Kidney (tissue), 14 donors: ENCODE data around the gene RUNX1. TPM values are rescaled to one million over a fixed set of nuclear protein-coding genes. Genes with fewer than 3 reads are reported as not detected.

Experiments used
- DNase-seq, 5 donors: peaks; one replicate each; pipeline ENCODE4 v3.0.0-alpha.2; 2013 to 2020
- FAIRE-seq: peaks from 2 replicates; lab custom pipeline; 2012; peaks lifted over from hg19 to GRCh38; lab: Jason Lieb, UNC
- H3K27ac ChIP-seq, 2 donors: one replicate each; pipeline ENCODE4 v1.7.0; 2013; ENCODE audit warnings: low read depth in 2 of 2, low read length in 2 of 2, inconsistent platforms in 1 of 2
- H3K27me3 ChIP-seq: one replicate; pipeline ENCODE4 v1.7.1; 2013; ENCODE audit warnings: low read length, inconsistent platforms; ENCODE audit not compliant: control insufficient read depth, insufficient read depth
- H3K36me3 ChIP-seq, 3 donors: one replicate each; pipeline versions ENCODE4 v1.7.0 to v1.7.1; 2013; ENCODE audit warnings: low read length in 3 of 3, control low read depth in 1 of 3, inconsistent platforms in 1 of 3; ENCODE audit not compliant: insufficient read depth in 3 of 3, control insufficient read depth in 2 of 3
- H3K4me1 ChIP-seq, 3 donors: one replicate each; pipeline versions ENCODE4 v1.7.0 to v1.7.1; 2013; ENCODE audit warnings: low read length in 3 of 3, inconsistent platforms in 1 of 3, low read depth in 1 of 3; ENCODE audit not compliant: control insufficient read depth in 2 of 3, insufficient read depth in 2 of 3
- H3K4me3 ChIP-seq, 3 donors: one replicate each; pipeline versions ENCODE4 v1.7.0 to v1.8.1; 2013; ENCODE audit warnings: low read length in 3 of 3, control low read depth in 1 of 3, inconsistent platforms in 1 of 3
- H3K9ac ChIP-seq, 3 donors: one replicate each; pipeline versions ENCODE4 v1.7.0 to v1.7.1; 2013; ENCODE audit warnings: low read length in 3 of 3, control low read depth in 1 of 3, inconsistent platforms in 1 of 3
- H3K9me3 ChIP-seq, 3 donors: one replicate each; pipeline versions ENCODE4 v1.7.0 to v1.7.1; 2013; ENCODE audit warnings: low read length in 3 of 3, control low read depth in 1 of 3, inconsistent platforms in 1 of 3; ENCODE audit not compliant: control insufficient read depth in 2 of 3, insufficient read depth in 1 of 3
- CTCF ChIP-seq: IDR thresholded peaks from 3 replicates; pipeline ENCODE4 v1.5.1; 2012; ENCODE audit warnings: mild to moderate bottlenecking, moderate library complexity, borderline replicate concordance; ENCODE audit not compliant: insufficient read depth; ENCODE audit errors: extremely low read depth
- intact Hi-C: fragments of 100-400 bp; cut with DNase I; formaldehyde crosslinking; loops from one replicate; pipeline ENCODE4 v1.11.1; 2022
- polyA plus RNA-seq: library from polyadenylated mRNA; stranded (reverse); fragments of 350-450 nt; fragmentation: Illumina TruSeq; extraction: RNeasy Lipid Tissue Mini Kit (QIAGEN cat#74804); gene quantifications from one replicate; pipeline ENCODE4 v1.2.3, GENCODE V29; 2014; ENCODE audit warnings: low read depth, low replicate concordance; ENCODE audit not compliant: insufficient read depth
- total RNA-seq: library from RNA; stranded (reverse); fragmentation: NEBNext Ultra II Directional; extraction: Animal tissue kit (Norgen Biotek cat#: 25700); gene quantifications from one replicate; pipeline ENCODE4 v1.2.1, GENCODE V29; 2021
- donor health status: control.
- donor health status: control.
- donor health status: control.
- donor health status: control.
- donor health status: control.
- donor health status: DM: yes; HTN: yes; CAD: no.
- donor health status: Normal renal cell carcinoma (clear cell type).

The RUNX1 gene
- total and polyA plus RNA-seq, 2 donors from 2014 or later: 1.3 to 58.0 TPM

- no peaks in the 10 kb centered on the region for H3K9me3 ChIP-seq
- H3K9ac ChIP-seq: no peak overlapping the region
- intact Hi-C loops: no loop called here
Observed at GRCh38 chr21:34822168-34822567, 226.9 kb downstream of the RUNX1 start.

GRCh38 chr21:34821717-34822116 lies 227.4 kb downstream of the RUNX1 start:
- Histone ChIP-seq H3K27ac (no peak overlapping the region), H3K9ac (no peak overlapping the region), H3K27me3 (no peaks in the 10 kb centered on the region), H3K9me3 (no peaks in the 10 kb centered on the region), H3K4me1 (no peaks in the 10 kb centered on the region), H3K4me3 (no peak overlapping the region), H3K36me3 (no peaks in the 10 kb centered on the region)
- intact Hi-C loops: no loop called here
- FAIRE-seq: no peak
- DNase-seq: no peak
- TF ChIP-seq CTCF: no peak

More at GRCh38 chr21:34822168-34822567, 226.9 kb downstream of the RUNX1 start:
- Histone ChIP-seq H3K36me3 (no peaks in the 10 kb centered on the region), H3K4me3 (no peak overlapping the region), H3K4me1 (no peaks in the 10 kb centered on the region), H3K27me3 (no peaks in the 10 kb centered on the region), H3K27ac (no peak overlapping the region)
- no peak for DNase-seq
- TF ChIP-seq CTCF: no peak
- FAIRE-seq: no peak

- DNase-seq (no peak), FAIRE-seq (no peak)
- Histone ChIP-seq H3K4me3 (no peak overlapping the region), H3K9ac (no peak overlapping the region), H3K36me3 (no peaks in the 10 kb centered on the region), H3K9me3 (no peaks in the 10 kb centered on the region), H3K27me3 (no peaks in the 10 kb centered on the region), H3K4me1 (no peaks in the 10 kb centered on the region), H3K27ac (no peak overlapping the region)
- intact Hi-C loops: no loop called here
- no peak for TF ChIP-seq CTCF
Observed at GRCh38 chr21:34820051-34820450, 229.1 kb downstream of the RUNX1 start.
